HG02852 (cell line): Measurements from ENCODE around the gene EIF4G3.
"Not testable (repeated sequence)": the region's sequence is repeated elsewhere in the genome, so short reads cannot be mapped to it uniquely, and the experiment has no call there.

ENCODE experiments used
- ATAC-seq: cut with Tn5 transposase; IDR thresholded peaks from one replicate; pipeline ENCODE4 v1.9.1; 2021; ENCODE audit warnings: mild to moderate bottlenecking, moderate library complexity; ENCODE audit not compliant: unreplicated experiment

EIF4G3 gene

GRCh38 chr1:21034725-21035628 lies 141.7 kb downstream of the EIF4G3 start:
- no peak for ATAC-seq

- no peak for ATAC-seq
Observed at GRCh38 chr1:21032741-21033140, 144.0 kb downstream of the EIF4G3 start.

- ATAC-seq = no peak
Observed at GRCh38 chr1:21030181-21030580, 146.5 kb downstream of the EIF4G3 start.

GRCh38 chr1:21028520-21029145 lies 148.1 kb downstream of the EIF4G3 start:
- no peak for ATAC-seq

GRCh38 chr1:21027805-21028204 lies 148.9 kb downstream of the EIF4G3 start:
- ATAC-seq = no peak

- no peak for ATAC-seq
Observed at GRCh38 chr1:21024918-21025317, 151.8 kb downstream of the EIF4G3 start.

GRCh38 chr1:21024136-21024896 lies 152.4 kb downstream of the EIF4G3 start:
- not testable (repeated sequence) for ATAC-seq

GRCh38 chr1:21022279-21023040 lies 154.2 kb downstream of the EIF4G3 start:
- ATAC-seq = peak; percentile 87

GRCh38 chr1:21021311-21021710 lies 155.4 kb downstream of the EIF4G3 start:
- no peak for ATAC-seq

- ATAC-seq = no peak
Observed at GRCh38 chr1:21020151-21020550, 156.5 kb downstream of the EIF4G3 start.

- ATAC-seq = no peak
Observed at GRCh38 chr1:21018673-21019072, 158.0 kb downstream of the EIF4G3 start.

- no peak for ATAC-seq
Observed at GRCh38 chr1:21013510-21013909, 163.2 kb downstream of the EIF4G3 start.

GRCh38 chr1:21012937-21013336 lies 163.8 kb downstream of the EIF4G3 start:
- no peak for ATAC-seq

GRCh38 chr1:21007876-21008275 lies 168.8 kb downstream of the EIF4G3 start:
- ATAC-seq = no peak

GRCh38 chr1:21005466-21006239 lies 171.0 kb downstream of the EIF4G3 start:
- ATAC-seq = no peak

GRCh38 chr1:21003281-21004045 lies 173.2 kb downstream of the EIF4G3 start:
- no peak for ATAC-seq

GRCh38 chr1:21001042-21001441 lies 175.7 kb downstream of the EIF4G3 start:
- no peak for ATAC-seq

- ATAC-seq = no peak
Observed at GRCh38 chr1:21000245-21000594, 176.5 kb downstream of the EIF4G3 start.

- no peak for ATAC-seq
Observed at GRCh38 chr1:20999525-21000244, 177.0 kb downstream of the EIF4G3 start.
